OCI-LY1 (cell line): ENCODE results near the gene ZFAND2B.

ENCODE experiments used
- H2AFZ ChIP-seq: fragments of 200-600 bp; sonication (generic), shearing (Covaris generic); 2 replicates; pipeline ENCODE4 v1.6.0; 2014; ENCODE audit warnings: antibody characterized with exemption, mild to moderate bottlenecking, low read length
- H3F3A ChIP-seq: fragments of 200-600 bp; sonication (generic), shearing (Covaris generic); 2 replicates; pipeline ENCODE4 v1.6.0; 2014; ENCODE audit warnings: mild to moderate bottlenecking, antibody characterized with exemption, low read length, moderate library complexity; ENCODE audit not compliant: insufficient read depth
- H3K27ac ChIP-seq: fragments of 200-600 bp; sonication (generic); 2 replicates; pipeline ENCODE4 v1.5.1; 2014; ENCODE audit warnings: low read length, mixed run types, mild to moderate bottlenecking, low read depth; ENCODE audit not compliant: poor library complexity, severe bottlenecking
- H3K27me3 ChIP-seq: fragments of 200-600 bp; sonication (generic); 2 replicates; pipeline ENCODE4 v1.6.0; 2014; ENCODE audit warnings: antibody characterized with exemption, mild to moderate bottlenecking, low read length, moderate library complexity; ENCODE audit not compliant: insufficient read depth
- H3K36me3 ChIP-seq: fragments of 200-600 bp; sonication (generic); 2 replicates; pipeline ENCODE4 v1.6.1; 2014; ENCODE audit warnings: mild to moderate bottlenecking, antibody characterized with exemption, low read length, moderate library complexity, mixed read lengths; ENCODE audit not compliant: insufficient read depth
- H3K4me1 ChIP-seq: fragments of 200-600 bp; sonication (generic); 2 replicates; pipeline ENCODE4 v1.5.1; 2014; ENCODE audit warnings: mild to moderate bottlenecking, low read length, moderate library complexity; ENCODE audit not compliant: insufficient read depth, severe bottlenecking
- H3K4me2 ChIP-seq: fragments of 200-600 bp; sonication (generic), shearing (Covaris generic); 2 replicates; pipeline ENCODE4 v1.6.1; 2014; ENCODE audit warnings: low read length
- H3K4me3 ChIP-seq: fragments of 200-600 bp; sonication (generic); 2 replicates; pipeline ENCODE4 v1.5.1; 2014; ENCODE audit warnings: low read length, low read depth, mild to moderate bottlenecking, mixed read lengths; ENCODE audit not compliant: poor library complexity, severe bottlenecking
- H3K79me2 ChIP-seq: fragments of 200-600 bp; shearing (Covaris generic); 2 replicates; pipeline ENCODE4 v1.6.1; 2016; ENCODE audit warnings: mixed run types, low read length, mixed read lengths; ENCODE audit not compliant: insufficient read depth
- H3K9ac ChIP-seq: fragments of 200-600 bp; sonication (generic), shearing (Covaris generic); 2 replicates; pipeline ENCODE4 v1.6.1; 2014; ENCODE audit warnings: mild to moderate bottlenecking, low read length, mixed read lengths
- H3K9me2 ChIP-seq: fragments of 200-600 bp; sonication (generic), shearing (Covaris generic); 2 replicates; pipeline ENCODE4 v1.6.1; 2014; ENCODE audit warnings: low read depth, mild to moderate bottlenecking, low read length, mixed read lengths
- H3K9me3 ChIP-seq: fragments of 200-600 bp; shearing (Covaris generic); 2 replicates; pipeline ENCODE4 v1.6.1; 2014; ENCODE audit warnings: low read length, mixed read lengths
- H4K20me1 ChIP-seq: fragments of 200-600 bp; sonication (generic), shearing (Covaris generic); 2 replicates; pipeline ENCODE4 v1.6.0; 2016; ENCODE audit warnings: mild to moderate bottlenecking, low read length; ENCODE audit not compliant: insufficient read depth
- CTCF ChIP-seq: fragments of 200-600 bp; sonication (generic), shearing (Covaris generic); IDR thresholded peaks from 2 replicates; pipeline ENCODE4 v1.5.1; 2017; ENCODE audit warnings: mild to moderate bottlenecking, antibody characterized with exemption, low read length, moderate library complexity, mixed read lengths
- EZH2 ChIP-seq: fragments of 200-600 bp; sonication (generic), shearing (Covaris generic); IDR thresholded peaks from 2 replicates; pipeline ENCODE4 v1.8.0; 2017; ENCODE audit warnings: borderline replicate concordance, mixed run types, mild to moderate bottlenecking, antibody characterized with exemption, low read length, moderate library complexity, mixed read lengths

Gene ZFAND2B

DNA sequence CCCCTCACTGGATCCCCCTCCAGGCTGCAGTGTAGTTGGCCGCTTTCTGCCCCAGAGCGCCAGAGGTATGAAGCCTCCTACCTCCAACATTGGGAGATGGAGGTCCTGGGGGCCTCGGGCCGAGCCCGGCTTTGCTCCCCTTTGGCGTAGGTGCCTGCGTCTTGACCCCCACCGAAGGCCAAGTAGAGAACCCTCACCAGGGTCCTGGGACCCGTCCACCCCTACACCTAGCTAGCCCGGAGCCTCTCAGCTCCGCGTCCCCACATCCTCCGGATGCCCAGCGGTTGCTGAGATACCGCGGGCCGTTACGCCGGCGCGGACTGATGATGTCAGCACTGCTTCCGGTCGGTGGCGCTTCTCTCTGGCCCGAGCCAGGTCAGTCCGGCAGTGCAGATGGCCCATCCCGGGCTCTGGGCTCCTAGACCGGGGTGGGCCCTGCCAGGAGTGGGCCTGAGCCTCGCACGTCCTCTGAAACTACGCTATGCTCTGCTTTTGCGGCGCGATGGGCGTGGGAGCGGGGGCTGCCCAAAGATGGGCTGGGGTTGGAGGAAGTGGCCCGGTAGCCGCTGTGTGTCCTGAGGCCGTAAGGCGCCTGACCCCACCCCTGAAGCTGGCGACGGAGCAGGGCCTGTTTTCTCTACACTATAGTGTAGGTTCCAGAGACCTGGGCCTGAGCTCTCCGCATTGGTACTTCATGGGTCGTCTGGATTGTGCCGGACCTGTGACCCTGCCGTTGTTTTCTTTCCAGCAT, 38.7 kb downstream of the ZFAND2B start, which contains the start of the genes GLB1L and STK16:
Gene GLB1L (minus strand): TSS at position 297 of the 751 bp plus-strand sequence. CDS start 1,871 bp downstream, outside the sequence.
Gene STK16 (plus strand): TSS at position 332 of the 751 bp plus-strand sequence. CDS start 521 bp downstream, outside the sequence.
- H3K9me3 ChIP-seq, result no peaks in the 10 kb centered on the region

DNA sequence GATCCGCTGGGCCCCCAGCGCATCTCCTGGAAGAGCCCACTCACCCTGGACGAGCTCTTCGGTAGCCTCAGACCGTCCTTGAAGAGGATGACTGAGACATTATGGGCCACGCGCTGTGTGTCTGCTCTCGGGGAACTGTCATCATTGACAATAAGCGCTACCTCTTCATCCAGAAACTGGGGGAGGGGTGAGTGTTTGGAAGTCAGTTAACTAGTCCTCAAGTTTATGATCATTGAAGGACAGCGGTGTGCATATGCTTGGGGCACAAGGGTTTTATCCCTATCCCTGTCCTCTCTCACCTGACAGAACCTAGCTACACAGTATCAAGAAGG, 39.3 kb downstream of the ZFAND2B start:
- H3K9me2 ChIP-seq, result no peaks in the 10 kb centered on the region
- H3K4me3 ChIP-seq, result peak overlapping the region; percentile 78
- no peak overlapping the region for H2AFZ ChIP-seq
- no peaks in the 10 kb centered on the region for H4K20me1 ChIP-seq
- H3F3A ChIP-seq, result no peaks in the 10 kb centered on the region
- H3K4me2 ChIP-seq, result peak overlapping the region; percentile 73
- H3K27ac ChIP-seq, result peak overlapping the region; percentile 39
- peaks cover 36% of the 10 kb centered on the region for H3K36me3 ChIP-seq
- peaks cover 60% of the 10 kb centered on the region for H3K4me1 ChIP-seq
- TF ChIP-seq EZH2 (no peak), CTCF (no peak)
- peak overlapping the region; percentile 83 for H3K9ac ChIP-seq
- no peaks in the 10 kb centered on the region for H3K9me3 ChIP-seq
- no peaks in the 10 kb centered on the region for H3K27me3 ChIP-seq
- H3K79me2 ChIP-seq, result no peaks in the 10 kb centered on the region

More for the DNA sequence above, 38.7 kb downstream of the ZFAND2B start, which contains the start of the genes GLB1L and STK16:
- no peaks in the 10 kb centered on the region for H4K20me1 ChIP-seq
- TF ChIP-seq CTCF (no peak), EZH2 (no peak)
- H2AFZ ChIP-seq, result no peak within 1 kb of the TSS
- H3K36me3 ChIP-seq, result peaks cover 31% of the 10 kb centered on the region
- no peaks in the 10 kb centered on the region for H3K27me3 ChIP-seq
- H3K79me2 ChIP-seq, result no peaks in the 10 kb centered on the region
- no peaks in the 10 kb centered on the region for H3F3A ChIP-seq
- H3K9ac ChIP-seq, result peak within 1 kb of the TSS; percentile 83
- H3K4me3 ChIP-seq, result peak within 1 kb of the TSS; percentile 78
- H3K9me2 ChIP-seq, result no peaks in the 10 kb centered on the region
- peaks cover 55% of the 10 kb centered on the region for H3K4me1 ChIP-seq
- peak within 1 kb of the TSS; percentile 73 for H3K4me2 ChIP-seq
- H3K27ac ChIP-seq, result peak within 1 kb of the TSS; percentile 39

GRCh38 chr2:219246559-219246958, 40.0 kb downstream of the ZFAND2B start:
- Histone ChIP-seq H3K79me2 (no peaks in the 10 kb centered on the region), H3K27ac (no peak overlapping the region), H3K4me3 (peak overlapping the region; percentile 78), H3K9me3 (no peaks in the 10 kb centered on the region), H3F3A (no peaks in the 10 kb centered on the region), H2AFZ (no peak overlapping the region), H3K9ac (no peak overlapping the region; the same call in 1 of the 2 replicates), H3K36me3 (peaks cover 43% of the 10 kb centered on the region), H4K20me1 (no peaks in the 10 kb centered on the region), H3K4me2 (peak overlapping the region; percentile 73; the same call in 1 of the 2 replicates), H3K4me1 (peaks cover 67% of the 10 kb centered on the region), H3K27me3 (no peaks in the 10 kb centered on the region), H3K9me2 (no peaks in the 10 kb centered on the region)
- TF ChIP-seq EZH2, result no peak
- no peak for TF ChIP-seq CTCF
